Left ventricle myocardium inferior (tissue), 1 donor: ENCODE data around the gene GABARAP. TPM values are rescaled to one million over a fixed set of nuclear protein-coding genes. Genes with fewer than 3 reads are reported as not detected.

Source experiments
- DNase-seq: peaks from one replicate; pipeline ENCODE4 v3.0.0-alpha.2; 2020
- H3K27ac ChIP-seq: fragments of 200-600 bp; replicated peaks from 2 replicates; pipeline ENCODE4 v1.8.0; 2021
- H3K27me3 ChIP-seq: fragments of 200-600 bp; 2 replicates; pipeline ENCODE4 v1.8.0; 2021; ENCODE audit warnings: low read depth
- H3K36me3 ChIP-seq: fragments of 200-600 bp; 2 replicates; pipeline ENCODE4 v1.8.0; 2021
- H3K4me1 ChIP-seq: fragments of 200-600 bp; 2 replicates; pipeline ENCODE4 v1.8.0; 2021
- H3K4me3 ChIP-seq: fragments of 200-600 bp; 2 replicates; pipeline ENCODE4 v1.8.0; 2021; ENCODE audit warnings: mild to moderate bottlenecking, moderate library complexity
- H3K9me3 ChIP-seq: fragments of 200-600 bp; replicated peaks from 2 replicates; pipeline ENCODE4 v1.8.0; 2021
- intact Hi-C: fragments of 100-400 bp; cut with micrococcal nuclease; formaldehyde crosslinking; loops from one replicate; pipeline ENCODE4 v1.11.0; 2022
- total RNA-seq: library from RNA; stranded (reverse); fragmentation: NEBNext Ultra II Directional; extraction: Animal tissue kit (Norgen Biotek cat#: 25700); gene quantifications from one replicate; pipeline ENCODE4 v1.2.1, GENCODE V29; 2021
- TF ChIP-seq, protein P1 (sequence below): fragments of 200-600 bp; IDR thresholded peaks from 2 replicates; pipeline ENCODE4 v1.8.0; 2021; ENCODE audit warnings: antibody characterized with exemption, mild to moderate bottlenecking, borderline replicate concordance
- donor health status: DM: no; HTN: yes; CAD: no; lungs with severe emphysema.

GABARAP gene
- total RNA-seq, 1 donor from 2014 or later: 394 TPM

DNA sequence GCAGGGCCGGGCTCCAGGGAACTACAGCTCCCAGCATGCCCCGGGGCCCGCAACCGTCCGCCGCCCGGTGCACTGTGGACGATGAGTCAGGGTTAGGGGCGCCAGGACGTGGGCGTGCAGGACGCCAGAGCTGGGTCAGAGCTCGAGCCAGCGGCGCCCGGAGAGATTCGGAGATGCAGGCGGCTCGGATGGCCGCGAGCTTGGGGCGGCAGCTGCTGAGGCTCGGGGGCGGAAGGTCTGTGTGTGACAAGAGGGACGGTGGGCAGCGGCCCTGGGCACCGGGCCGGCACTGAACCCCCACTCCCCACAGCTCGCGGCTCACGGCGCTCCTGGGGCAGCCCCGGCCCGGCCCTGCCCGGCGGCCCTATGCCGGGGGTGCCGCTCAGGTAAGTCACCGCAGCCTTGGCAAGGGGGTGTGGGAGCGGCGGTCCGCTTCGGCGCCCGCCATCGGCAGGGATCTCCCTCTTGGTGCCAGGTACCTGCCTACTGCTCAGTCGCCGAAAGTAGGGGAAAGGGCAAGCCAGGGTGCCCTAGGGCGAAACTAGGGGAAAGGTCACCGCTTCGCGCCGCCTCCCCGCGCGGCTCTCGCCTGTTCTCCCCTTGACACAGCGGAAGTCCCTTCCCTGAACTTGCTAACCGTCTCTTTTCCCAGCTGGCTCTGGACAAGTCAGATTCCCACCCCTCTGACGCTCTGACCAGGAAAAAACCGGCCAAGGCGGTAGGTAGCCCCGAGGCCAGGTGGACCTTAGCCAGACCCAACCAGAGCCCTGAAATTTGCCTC is 22.2 kb downstream of the GABARAP start, which contains the start of the genes ACADVL and DLG4:
ACADVL (plus strand) TSS at position 127 of the 781 bp plus-strand sequence; CDS start at position 174, 47 bp downstream.
DLG4 (minus strand) TSS at position 25 of the 781 bp plus-strand sequence.
- intact Hi-C loops: no loop called here
- Histone ChIP-seq H3K27me3 (no peaks in the 10 kb centered on the region), H3K9me3 (no peaks in the 10 kb centered on the region), H3K36me3 (peaks cover 45% of the 10 kb centered on the region), H3K4me1 (peaks cover 97% of the 10 kb centered on the region), H3K27ac (peak within 1 kb of the TSS; percentile 98), H3K4me3 (peak within 1 kb of the TSS; percentile 85)
- DNase-seq: peak; percentile 95
- TF ChIP-seq, protein P1, sequence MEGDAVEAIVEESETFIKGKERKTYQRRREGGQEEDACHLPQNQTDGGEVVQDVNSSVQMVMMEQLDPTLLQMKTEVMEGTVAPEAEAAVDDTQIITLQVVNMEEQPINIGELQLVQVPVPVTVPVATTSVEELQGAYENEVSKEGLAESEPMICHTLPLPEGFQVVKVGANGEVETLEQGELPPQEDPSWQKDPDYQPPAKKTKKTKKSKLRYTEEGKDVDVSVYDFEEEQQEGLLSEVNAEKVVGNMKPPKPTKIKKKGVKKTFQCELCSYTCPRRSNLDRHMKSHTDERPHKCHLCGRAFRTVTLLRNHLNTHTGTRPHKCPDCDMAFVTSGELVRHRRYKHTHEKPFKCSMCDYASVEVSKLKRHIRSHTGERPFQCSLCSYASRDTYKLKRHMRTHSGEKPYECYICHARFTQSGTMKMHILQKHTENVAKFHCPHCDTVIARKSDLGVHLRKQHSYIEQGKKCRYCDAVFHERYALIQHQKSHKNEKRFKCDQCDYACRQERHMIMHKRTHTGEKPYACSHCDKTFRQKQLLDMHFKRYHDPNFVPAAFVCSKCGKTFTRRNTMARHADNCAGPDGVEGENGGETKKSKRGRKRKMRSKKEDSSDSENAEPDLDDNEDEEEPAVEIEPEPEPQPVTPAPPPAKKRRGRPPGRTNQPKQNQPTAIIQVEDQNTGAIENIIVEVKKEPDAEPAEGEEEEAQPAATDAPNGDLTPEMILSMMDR: no peak

DNA sequence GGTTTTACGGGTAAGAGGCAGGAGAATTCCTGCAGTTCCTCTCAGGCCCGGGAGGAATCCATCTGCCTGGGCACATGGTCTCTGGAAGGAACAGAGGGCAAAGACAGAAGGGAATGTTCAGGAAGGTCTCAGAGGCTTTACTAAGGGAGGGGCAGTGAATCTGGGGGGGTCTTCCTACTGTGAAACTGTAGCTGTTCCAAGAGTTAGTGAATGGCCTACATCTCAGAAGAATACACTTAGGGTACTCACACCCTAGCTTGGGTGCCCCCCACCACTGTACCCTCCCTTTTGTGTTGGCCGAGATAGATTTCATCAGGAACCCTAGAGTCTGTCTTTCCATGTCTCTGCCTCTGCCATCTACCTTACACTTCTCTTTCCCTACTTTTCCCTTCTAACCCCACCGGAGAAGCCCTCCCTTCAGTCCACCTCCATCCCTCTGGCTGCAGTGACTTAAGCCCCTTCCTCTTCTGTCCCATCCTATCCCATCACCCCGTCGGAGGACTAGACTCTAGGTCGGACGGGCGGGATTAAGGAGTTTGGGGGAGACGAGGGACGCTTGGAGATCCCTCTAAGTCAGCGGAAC is 22.9 kb downstream of the GABARAP start:
- Histone ChIP-seq H3K4me1 (peaks cover 97% of the 10 kb centered on the region), H3K27ac (peak overlapping the region; percentile 98), H3K36me3 (peaks cover 38% of the 10 kb centered on the region), H3K27me3 (no peaks in the 10 kb centered on the region), H3K9me3 (no peaks in the 10 kb centered on the region), H3K4me3 (peak overlapping the region; percentile 85)
- intact Hi-C loops: no loop called here
- DNase-seq: no peak
- TF ChIP-seq, protein P1: no peak

DNA sequence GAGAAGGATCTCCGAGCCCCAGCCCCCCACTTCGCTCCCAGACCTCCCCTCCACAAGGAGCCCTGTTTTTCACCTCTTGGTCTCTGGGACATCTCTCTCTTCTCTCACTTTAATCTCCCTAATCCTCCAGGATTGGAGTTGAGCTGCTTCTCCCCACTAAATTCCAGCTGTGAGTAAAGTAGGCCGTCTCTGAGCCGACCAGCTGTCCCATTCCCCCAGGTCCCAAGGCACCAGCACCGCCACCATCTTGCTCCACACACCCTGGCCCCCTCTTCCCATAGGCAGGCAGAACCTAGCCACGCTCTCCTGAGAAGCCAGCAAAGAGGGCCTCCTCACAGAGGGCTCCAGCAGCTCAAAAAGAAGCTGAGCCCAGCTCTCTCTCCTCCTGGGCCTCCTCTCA is 23.5 kb downstream of the GABARAP start:
- TF ChIP-seq, protein P1: no peak
- intact Hi-C loops: no loop called here
- H3K9me3 ChIP-seq: no peaks in the 10 kb centered on the region
- DNase-seq: no peak
- H3K36me3 ChIP-seq: peaks cover 32% of the 10 kb centered on the region
- no peak overlapping the region for H3K4me3 ChIP-seq
- no peaks in the 10 kb centered on the region for H3K27me3 ChIP-seq
- peak overlapping the region; percentile 98 for H3K27ac ChIP-seq
- peaks cover 97% of the 10 kb centered on the region for H3K4me1 ChIP-seq

DNA sequence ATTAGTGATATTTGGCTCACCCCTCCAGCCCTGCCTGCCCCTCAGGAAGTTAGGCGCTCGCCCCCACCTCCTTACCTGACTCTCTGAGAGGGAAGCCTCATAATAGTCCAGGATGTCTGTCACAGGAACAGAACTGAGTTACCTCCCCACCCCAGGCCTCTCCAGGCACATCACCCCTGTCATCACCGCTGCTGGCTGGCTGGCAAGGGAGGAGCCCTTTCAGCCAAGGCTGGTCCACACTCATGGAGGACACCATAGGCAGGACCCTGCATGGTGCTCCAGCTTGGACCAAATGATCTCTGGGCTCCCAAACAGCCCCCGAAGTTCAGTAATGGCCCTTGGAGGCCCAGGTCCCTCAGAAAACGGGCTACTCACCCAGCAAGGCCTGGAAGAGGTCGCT is 24.1 kb downstream of the GABARAP start:
- TF ChIP-seq, protein P1: no peak
- peaks cover 93% of the 10 kb centered on the region for H3K4me1 ChIP-seq
- no peaks in the 10 kb centered on the region for H3K9me3 ChIP-seq
- peak overlapping the region; percentile 81 for H3K4me3 ChIP-seq
- no peaks in the 10 kb centered on the region for H3K27me3 ChIP-seq
- H3K27ac ChIP-seq: peak overlapping the region; percentile 98
- peaks cover 26% of the 10 kb centered on the region for H3K36me3 ChIP-seq
- intact Hi-C loops: no loop called here
- DNase-seq: no peak

DNA sequence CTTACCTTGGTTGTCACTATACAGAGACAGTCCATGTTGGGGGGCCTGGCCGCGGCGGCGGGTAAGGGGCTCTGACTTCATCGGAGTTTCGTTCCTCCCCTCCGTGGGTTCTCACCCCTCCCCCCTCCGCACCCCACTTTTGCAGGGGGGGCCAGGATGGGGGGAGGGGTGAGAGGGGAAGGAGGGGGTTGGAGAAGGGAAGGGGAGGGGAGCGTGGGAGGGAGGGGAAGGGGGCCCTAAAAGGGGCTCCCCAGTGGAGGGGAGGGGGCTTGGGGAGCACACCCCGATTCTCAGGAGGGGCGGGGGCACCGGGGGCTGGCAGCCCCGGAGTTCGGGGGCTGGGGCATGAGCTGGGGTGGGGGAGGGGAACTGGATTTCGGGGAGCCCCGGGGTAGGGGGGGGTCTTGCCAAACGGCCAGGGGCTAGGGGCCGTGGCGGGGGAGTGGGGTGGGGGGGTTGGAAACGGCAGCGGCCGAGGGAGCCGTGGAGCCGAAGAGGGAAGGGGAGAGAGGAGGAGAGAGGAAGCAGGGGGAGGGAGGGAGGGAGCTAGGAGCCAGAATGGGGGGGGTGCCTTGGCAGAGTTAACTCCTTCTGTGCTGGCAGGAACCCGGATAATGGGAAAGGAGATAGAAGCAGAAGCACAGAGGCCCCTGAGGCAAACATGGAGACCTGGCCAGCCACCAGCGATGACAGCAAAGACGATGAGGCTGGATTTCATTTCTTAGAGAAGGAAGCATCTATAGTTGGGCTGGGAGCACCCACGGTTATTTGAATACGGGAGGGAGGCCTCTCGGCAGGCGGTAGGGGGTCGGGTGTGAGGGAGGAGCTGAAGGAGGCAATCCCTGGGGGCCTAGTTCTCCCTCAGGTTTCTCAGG is 24.9 kb downstream of the GABARAP start:
- Histone ChIP-seq H3K4me1 (peaks cover 85% of the 10 kb centered on the region), H3K36me3 (peaks cover 18% of the 10 kb centered on the region), H3K9me3 (no peaks in the 10 kb centered on the region), H3K27ac (peak overlapping the region; percentile 98), H3K4me3 (peak overlapping the region; percentile 81), H3K27me3 (no peaks in the 10 kb centered on the region)
- DNase-seq: peak; percentile 60
- intact Hi-C loops: no loop called here
- TF ChIP-seq, protein P1: no peak
